Muscle of leg (tissue), 11 donors: ENCODE measurements around the gene PYDC1. TPM values are rescaled to one million over a fixed set of nuclear protein-coding genes. Genes with fewer than 3 reads are reported as not detected.
A peak's percentile ranks its signal among the peaks of the same experiment; 100 is the strongest.
"Not testable (repeated sequence)": the region's sequence is repeated elsewhere in the genome, so short reads cannot be mapped to it uniquely, and the experiment has no call there.

ENCODE experiments used
- DNase-seq: peaks from one replicate; pipeline ENCODE4 v3.0.0; 2013
- H3K27ac ChIP-seq: one replicate; pipeline ENCODE4 v1.5.1; 2013; ENCODE audit warnings: mild to moderate bottlenecking, low read length, control low read depth
- H3K27me3 ChIP-seq: one replicate; pipeline ENCODE4 v1.6.1; 2013; ENCODE audit warnings: low read length; ENCODE audit not compliant: control insufficient read depth, insufficient read depth
- H3K36me3 ChIP-seq: one replicate; pipeline ENCODE4 v1.6.1; 2013; ENCODE audit warnings: low read length; ENCODE audit not compliant: control insufficient read depth, insufficient read depth
- H3K4me1 ChIP-seq: one replicate; pipeline ENCODE4 v1.6.1; 2013; ENCODE audit warnings: low read length; ENCODE audit not compliant: control insufficient read depth, insufficient read depth
- H3K4me3 ChIP-seq: one replicate; pipeline ENCODE4 v1.5.1; 2013; ENCODE audit warnings: low read length, control low read depth
- H3K9me3 ChIP-seq: replicated peaks from 2 replicates; pipeline ENCODE4 v1.6.1; 2013; ENCODE audit warnings: low read depth, low read length; ENCODE audit not compliant: control insufficient read depth
- WGBS: methylation state at CpG from one replicate; pipeline ENCODE4 v1.1.5; 2013; ENCODE audit warnings: missing lambda C conversion rate; ENCODE audit not compliant: insufficient coverage; 5-methylcytosine and 5-hydroxymethylcytosine counted together
- polyA plus RNA-seq, 8 donors: library from polyadenylated mRNA; unstranded; fragments of 120-200 nt; gene quantifications; one replicate each; pipeline versions ENCODE4 v1.2.1 to v1.2.3, GENCODE V29; 2013; ENCODE audit warnings: inconsistent platforms in 1 of 8, low replicate concordance in 1 of 8; ENCODE audit not compliant: insufficient read length in 8 of 8, insufficient read depth in 1 of 8
- total RNA-seq: library from RNA; stranded (reverse); fragments of 120-200 nt; gene quantifications from one replicate; pipeline ENCODE4 v1.2.4, GENCODE V29; 2013

PYDC1 gene
- total and polyA plus RNA-seq, 9 donors: 0.37 to 2.0 (median 0.84) TPM; not detected in 2

DNA sequence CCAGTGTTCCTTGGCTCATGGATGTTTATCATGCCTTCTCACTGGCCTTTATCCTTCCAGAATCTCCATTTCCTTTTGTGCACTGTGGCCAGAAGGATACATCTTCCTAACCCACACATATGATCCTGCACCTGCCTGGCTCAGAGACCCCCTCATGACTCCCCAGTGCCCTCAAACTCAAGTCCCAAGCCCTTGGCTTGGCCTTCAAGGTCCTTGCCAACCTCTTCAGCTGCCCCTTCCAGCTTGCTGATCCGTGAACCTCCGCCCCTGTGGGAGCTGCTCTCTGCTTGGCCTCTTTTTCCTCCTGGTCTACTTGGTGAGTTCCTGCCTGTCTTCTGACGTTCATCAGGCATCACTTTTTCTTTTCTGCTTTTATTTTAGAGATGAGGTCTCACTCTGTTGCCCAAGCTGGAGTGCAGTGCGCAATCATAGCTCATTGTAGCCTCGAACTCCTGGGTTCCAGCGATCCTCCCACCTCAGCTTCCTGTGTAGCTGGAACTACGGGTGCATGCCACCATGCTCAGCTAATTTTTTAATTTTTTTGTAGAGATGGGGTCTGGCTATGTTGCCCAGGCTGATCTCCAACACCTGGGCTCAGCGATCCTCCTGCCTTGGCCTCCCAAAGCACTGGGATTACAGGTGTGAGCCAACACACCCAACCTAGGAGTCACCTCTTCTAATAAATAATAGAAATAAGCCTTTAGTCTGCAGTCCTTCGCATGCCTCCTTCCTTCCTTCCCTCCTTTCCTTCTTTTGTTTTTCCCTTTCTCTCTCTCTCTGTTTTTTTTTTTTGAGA, 11.9 kb downstream of the PYDC1 start:
- Histone ChIP-seq H3K36me3 (no peaks in the 10 kb centered on the region), H3K4me1 (peaks cover 27% of the 10 kb centered on the region), H3K9me3 (no peaks in the 10 kb centered on the region), H3K27ac (no peak overlapping the region), H3K27me3 (peaks cover 8% of the 10 kb centered on the region), H3K4me3 (no peak overlapping the region)
- WGBS: 89% methylated on average over 3 of the region's 9 CpGs
- DNase-seq: no peak

DNA sequence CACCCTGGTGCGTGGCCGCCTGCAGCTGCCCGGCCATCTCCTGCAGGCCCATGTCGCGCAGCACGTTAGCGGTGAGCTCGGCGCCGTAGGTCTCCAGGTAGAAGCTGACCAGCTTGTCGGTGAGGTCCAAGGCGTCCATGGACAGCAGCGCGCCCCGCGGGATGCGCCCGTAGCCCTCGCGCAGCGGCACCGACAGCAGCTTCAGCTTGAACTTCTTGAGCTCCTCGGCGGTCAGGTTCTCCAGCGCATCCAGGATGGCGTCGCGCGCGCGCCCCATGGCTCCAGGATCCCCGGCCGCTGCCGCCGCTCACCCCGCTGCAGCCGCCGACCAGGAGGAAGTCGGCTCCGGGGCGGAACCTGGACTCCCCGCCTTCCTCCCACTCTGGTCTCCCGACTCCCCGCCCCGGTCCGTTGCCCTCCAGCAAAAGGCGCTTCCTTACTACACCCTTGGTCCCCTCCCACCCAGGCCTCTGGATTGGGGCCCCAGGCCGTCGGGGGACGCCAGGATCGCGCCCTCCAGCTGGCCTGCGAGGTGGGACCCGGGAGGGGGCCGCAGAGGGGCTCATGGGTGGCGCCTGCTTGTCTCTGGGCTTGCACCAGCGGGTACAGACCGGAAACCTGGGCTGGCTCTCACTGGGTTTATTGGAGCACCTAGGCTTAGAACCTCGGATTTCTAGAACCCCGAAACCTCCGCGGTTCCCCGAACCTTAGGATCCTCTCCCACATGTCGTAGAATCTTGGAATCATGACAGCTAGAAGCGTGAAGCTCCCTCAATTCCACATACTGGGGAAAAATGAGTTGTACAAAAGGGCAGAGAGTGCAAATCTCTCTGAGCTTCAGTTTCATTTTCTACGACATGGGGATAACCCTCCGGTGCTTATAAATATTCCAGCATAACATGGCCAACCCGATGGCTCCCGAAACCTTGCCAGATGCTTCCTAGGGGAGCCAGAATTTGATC, 14.2 kb downstream of the PYDC1 start, which contains the start of gene PYCARD:
Gene PYCARD, minus strand, starts transcription at position 347 of the 962 bp plus-strand sequence. Its CDS starts 70 bp downstream, at position 277.
- WGBS: 1% methylated on average over 62 of the region's 69 CpGs
- Histone ChIP-seq H3K4me3 (peak within 1 kb of the TSS; percentile 53), H3K27me3 (peaks cover 4% of the 10 kb centered on the region), H3K9me3 (no peaks in the 10 kb centered on the region), H3K36me3 (peaks cover 13% of the 10 kb centered on the region), H3K4me1 (peaks cover 27% of the 10 kb centered on the region), H3K27ac (no peak within 1 kb of the TSS)
- DNase-seq: peak; percentile 69

DNA sequence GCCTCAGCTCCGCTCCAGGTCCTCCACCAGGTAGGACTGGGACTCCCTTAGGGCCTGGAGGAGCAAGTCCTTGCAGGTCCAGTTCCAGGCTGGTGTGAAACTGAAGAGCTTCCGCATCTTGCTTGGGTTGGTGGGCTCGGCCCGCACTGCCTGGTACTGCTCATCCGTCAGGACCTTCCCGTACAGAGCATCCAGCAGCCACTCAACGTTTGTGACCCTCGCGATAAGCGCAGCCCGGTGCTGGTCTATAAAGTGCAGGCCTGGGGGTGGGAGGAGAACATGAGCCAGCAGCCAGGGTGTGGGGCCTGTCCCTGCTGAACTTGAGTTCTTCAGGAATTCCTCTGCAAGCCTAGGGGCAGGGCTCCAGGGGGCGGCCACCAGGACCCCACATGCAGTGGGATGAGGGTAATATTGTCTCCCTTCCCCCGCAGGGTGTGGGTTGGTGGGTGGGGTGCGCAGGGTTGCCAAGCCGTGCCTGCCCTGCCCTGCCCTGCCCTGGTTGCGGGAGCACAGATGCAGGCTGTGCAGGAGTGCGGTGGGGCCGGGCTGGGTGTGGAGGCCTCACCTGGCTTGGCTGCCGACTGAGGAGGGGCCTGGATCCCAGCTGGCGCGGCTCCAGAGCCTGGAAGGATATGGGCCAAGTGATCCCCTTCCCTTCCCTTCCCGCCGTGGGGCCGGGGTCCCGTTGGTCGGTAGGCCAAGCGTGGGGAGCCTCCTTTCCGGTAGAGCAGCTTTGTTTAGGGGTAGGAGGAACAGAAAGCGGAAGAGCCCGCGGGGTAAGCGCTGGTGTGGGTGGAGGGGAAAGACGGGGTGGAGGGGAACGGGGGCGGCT, 15.1 kb downstream of the PYDC1 start:
- H3K27ac ChIP-seq: no peak overlapping the region
- no peaks in the 10 kb centered on the region for H3K9me3 ChIP-seq
- peaks cover 20% of the 10 kb centered on the region for H3K36me3 ChIP-seq
- H3K4me3 ChIP-seq: peak overlapping the region; percentile 53
- 13% methylated on average over 26 of the region's 35 CpGs for WGBS
- DNase-seq: peak; percentile 45
- no peaks in the 10 kb centered on the region for H3K27me3 ChIP-seq
- H3K4me1 ChIP-seq: peaks cover 19% of the 10 kb centered on the region

DNA sequence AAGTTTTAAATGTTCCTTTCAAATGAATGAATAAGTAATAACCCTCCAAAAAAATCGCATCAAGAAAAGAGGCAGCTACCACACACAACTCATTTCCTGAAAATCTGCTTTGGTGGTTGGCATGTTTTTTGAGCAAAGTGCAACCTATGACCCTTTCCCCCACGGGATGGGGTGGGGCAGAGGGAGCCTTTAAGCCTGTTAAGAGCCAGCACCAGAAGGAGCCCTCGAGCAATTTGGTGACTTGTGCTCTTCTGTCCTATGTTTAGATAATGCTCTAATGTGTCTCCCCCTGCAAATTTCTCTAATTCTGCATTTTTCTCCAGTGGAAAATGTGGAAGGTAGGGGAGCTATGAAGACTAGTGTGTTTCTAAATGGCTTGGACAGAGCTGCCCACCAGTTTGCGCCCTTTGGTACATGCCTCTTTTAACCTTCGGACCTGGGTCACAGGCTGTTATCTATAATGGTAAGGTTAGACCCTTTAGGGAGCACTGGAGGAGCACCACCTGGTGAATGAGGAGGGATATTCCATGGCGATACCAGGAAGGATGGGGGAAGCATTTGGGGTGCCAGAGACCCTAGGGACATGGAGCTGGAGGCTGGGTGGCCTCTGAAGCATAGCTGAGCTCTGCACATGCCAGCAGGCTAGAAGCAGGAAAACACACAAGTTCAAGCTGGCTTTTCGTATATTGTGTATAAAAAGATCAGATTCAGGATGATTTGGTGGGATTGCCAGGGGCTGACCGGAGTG, 15.9 kb downstream of the PYDC1 start:
- Histone ChIP-seq H3K4me3 (no peak overlapping the region), H3K36me3 (peaks cover 25% of the 10 kb centered on the region), H3K9me3 (no peaks in the 10 kb centered on the region), H3K4me1 (peaks cover 17% of the 10 kb centered on the region), H3K27ac (no peak overlapping the region), H3K27me3 (no peaks in the 10 kb centered on the region)
- no peak for DNase-seq
- WGBS: 67% methylated on average over 5 of the region's 8 CpGs

DNA sequence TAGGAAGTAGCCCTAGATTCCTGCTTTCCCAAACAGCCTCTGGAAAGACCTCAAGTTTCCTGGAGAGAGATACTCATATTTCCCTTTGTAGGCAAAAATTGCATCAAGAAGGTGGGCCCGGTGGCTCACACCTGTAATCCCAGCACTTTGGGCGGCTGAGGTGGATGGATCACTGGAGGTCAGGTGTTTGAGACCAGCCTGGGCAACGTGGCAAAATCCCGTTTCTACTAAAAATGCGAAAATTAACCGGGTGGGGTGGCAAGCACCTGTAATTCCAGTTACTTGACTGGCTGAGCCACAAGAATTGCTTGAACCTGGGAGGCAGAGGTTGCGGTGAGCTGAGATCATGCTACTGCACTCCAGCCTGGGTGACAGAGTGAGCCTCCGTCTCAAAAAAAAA, 16.8 kb downstream of the PYDC1 start:
- H3K4me1 ChIP-seq: peaks cover 17% of the 10 kb centered on the region
- H3K27me3 ChIP-seq: not testable (repeated sequence)
- H3K36me3 ChIP-seq: peaks cover 32% of the 10 kb centered on the region

DNA sequence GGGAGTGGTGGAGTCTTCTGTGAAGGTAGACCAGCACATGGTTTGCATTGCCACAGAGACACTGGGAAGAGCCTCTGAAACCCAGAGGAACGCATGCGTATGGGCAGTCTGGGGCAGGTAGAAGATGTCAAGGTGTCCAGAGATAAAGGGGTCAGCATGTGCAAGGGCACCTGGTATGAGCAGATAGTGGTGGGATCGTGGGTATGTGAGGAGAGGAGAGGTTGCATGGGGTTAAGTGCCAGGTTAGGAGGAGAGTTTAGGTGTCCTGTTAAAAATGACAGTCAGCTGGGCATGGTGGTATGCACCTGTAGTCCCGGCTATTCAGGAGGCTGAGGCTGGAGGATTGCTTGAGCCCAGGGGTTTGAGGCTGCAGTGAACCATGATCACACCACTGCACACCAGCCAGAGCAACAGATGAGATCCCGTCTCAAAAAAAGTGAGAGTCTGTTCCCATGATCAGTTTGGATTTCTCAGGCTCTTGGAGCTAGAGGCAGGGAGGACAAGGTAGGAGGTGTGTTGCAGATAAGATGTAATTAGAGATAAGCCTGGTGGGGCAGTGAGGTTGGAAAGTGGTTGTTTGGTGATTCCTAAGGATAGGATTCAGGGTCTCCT, 17.4 kb downstream of the PYDC1 start:
- Histone ChIP-seq H3K27ac (no peak overlapping the region), H3K36me3 (peaks cover 36% of the 10 kb centered on the region), H3K9me3 (no peaks in the 10 kb centered on the region), H3K4me3 (no peak overlapping the region), H3K4me1 (peaks cover 17% of the 10 kb centered on the region), H3K27me3 (no peaks in the 10 kb centered on the region)
- WGBS: 75% methylated on average over 4 of the region's 5 CpGs
- no peak for DNase-seq

More for the DNA sequence above, 16.8 kb downstream of the PYDC1 start:
- DNase-seq, H3K4me3 ChIP-seq, H3K9me3 ChIP-seq, H3K27ac ChIP-seq: not testable (repeated sequence)
- 89% methylated on average over 8 of the region's 8 CpGs for WGBS

DNA sequence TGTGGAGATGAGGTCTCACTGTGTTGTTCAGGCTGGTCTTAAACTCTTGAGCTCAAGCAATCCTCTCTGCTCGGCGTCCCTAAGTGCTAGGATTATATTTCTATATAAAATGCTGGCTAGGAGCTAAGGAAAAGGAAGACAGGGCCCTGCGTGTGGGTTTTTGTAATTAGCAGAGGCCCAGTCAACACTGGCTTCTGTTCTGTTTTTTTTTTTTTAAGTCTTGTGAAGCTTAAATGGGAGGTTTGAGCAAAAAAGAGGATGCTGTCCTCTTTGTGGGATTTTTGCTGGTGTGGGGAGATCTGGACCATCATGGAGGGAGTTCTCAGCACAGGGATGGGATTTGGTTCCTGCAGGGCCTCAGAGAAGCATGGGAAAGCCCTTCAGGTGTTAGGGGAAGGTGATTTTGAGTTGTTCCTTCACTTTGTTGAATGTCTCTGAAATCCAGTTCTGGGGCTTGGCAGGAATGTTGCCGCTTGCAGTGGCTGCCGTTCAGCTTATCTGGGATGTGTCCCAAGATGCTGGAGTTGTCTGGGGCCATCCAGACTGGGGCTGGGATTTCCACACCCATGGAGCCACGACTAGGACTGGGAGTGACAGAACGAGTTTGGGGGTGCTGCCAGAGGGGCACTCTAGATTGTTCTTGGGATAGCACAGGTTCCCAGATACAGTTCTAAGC, 18.6 kb downstream of the PYDC1 start:
- H3K36me3 ChIP-seq: peaks cover 47% of the 10 kb centered on the region
- 49% methylated on average over 7 of the region's 7 CpGs for WGBS
- no peak for DNase-seq
- no peak overlapping the region for H3K4me3 ChIP-seq
- no peak overlapping the region for H3K27ac ChIP-seq
- no peaks in the 10 kb centered on the region for H3K9me3 ChIP-seq
- H3K27me3 ChIP-seq: no peaks in the 10 kb centered on the region
- H3K4me1 ChIP-seq: peaks cover 17% of the 10 kb centered on the region

DNA sequence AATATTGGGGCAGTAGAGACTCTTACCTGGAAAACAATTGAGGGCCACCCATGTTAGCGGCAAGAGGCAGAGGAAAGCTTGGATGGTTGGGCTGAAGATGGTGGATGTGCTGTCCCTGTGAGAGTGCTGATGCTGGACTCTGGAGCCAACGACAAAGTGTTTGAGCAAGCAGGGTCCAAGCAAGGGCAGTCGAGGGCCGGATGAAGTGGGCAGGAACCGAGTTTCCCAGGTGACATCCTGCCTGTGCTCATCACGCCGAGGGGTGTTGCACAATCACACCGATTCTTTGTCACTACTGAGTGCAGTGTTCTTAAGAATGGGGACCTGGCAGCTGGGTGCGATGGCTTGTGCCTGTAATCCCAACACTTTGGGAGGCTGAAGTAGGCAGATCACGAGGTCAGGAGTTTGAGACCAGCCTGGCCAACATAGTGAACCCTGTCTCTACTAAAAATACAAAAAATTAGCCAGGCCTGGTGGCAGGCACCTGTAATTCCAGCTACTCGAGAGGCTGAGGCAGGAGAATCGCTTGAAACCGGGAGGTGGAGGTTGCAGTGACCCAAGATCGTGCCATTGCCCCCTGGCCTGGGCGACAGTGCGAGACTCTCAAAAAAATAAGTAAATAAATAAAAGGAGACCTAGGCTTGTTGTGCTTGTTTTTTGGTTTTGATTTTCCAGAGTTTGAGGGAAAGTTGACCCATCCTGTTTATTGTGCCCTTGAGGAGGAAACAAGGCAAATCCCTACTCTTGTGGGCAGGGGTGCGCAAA, 20.4 kb downstream of the PYDC1 start:
- no peak for DNase-seq
- WGBS: 78% methylated on average over 12 of the region's 17 CpGs
- no peak overlapping the region for H3K27ac ChIP-seq
- H3K4me1 ChIP-seq: peaks cover 1% of the 10 kb centered on the region
- H3K4me3 ChIP-seq: no peak overlapping the region
- peaks cover 65% of the 10 kb centered on the region for H3K36me3 ChIP-seq
- no peaks in the 10 kb centered on the region for H3K27me3 ChIP-seq
- H3K9me3 ChIP-seq: no peaks in the 10 kb centered on the region
